ENCODE data around the gene PPP1R7.

Gene PPP1R7

DNA sequence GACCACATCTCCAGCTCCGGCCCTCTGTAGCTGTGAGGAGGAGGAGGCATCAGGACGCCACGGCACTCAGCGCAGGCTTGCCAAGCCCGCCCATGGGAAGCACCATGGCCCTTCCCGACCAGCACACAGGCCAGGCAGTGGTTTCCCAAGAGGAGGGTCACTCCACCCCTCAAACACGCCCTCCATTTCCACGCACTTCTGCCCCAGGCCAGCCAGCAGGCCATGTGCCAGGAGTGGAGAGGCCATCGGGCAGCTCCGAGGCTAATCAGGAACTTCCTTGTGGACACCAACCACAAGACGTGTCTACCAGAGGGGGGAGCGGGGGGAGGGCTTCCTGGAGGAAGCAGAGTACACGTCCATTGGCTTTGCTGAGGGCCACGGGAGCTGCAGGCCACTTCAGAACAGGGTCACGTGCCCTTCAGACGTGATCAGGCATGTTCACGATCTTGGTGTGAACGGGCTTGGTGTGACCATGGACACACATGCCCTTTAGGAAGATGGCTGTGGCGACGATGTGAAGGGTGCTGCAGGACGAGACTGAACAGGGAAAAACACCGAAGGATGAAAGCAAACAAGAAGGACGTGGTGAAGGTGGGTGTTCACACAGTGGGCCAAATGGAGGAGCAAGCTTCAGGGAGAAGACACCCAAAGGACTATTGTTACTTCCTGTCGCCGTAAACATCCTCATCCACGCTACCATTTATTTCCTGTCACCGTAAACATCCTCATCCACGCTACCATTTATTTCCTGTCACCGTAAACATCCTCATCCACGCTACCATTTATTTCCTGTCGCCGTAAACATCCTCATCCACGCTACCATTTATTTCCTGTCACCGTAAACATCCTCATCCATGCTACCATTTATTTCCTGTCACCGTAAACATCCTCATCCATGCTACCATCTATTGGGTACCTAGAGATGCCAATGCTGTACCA, 41.7 kb upstream of the PPP1R7 start:
- TF ChIP-seq, protein P1, sequence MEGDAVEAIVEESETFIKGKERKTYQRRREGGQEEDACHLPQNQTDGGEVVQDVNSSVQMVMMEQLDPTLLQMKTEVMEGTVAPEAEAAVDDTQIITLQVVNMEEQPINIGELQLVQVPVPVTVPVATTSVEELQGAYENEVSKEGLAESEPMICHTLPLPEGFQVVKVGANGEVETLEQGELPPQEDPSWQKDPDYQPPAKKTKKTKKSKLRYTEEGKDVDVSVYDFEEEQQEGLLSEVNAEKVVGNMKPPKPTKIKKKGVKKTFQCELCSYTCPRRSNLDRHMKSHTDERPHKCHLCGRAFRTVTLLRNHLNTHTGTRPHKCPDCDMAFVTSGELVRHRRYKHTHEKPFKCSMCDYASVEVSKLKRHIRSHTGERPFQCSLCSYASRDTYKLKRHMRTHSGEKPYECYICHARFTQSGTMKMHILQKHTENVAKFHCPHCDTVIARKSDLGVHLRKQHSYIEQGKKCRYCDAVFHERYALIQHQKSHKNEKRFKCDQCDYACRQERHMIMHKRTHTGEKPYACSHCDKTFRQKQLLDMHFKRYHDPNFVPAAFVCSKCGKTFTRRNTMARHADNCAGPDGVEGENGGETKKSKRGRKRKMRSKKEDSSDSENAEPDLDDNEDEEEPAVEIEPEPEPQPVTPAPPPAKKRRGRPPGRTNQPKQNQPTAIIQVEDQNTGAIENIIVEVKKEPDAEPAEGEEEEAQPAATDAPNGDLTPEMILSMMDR (IDR thresholded peaks at IDR 0.05; ENCODE audit: borderline replicate concordance, control extremely low read depth, extremely low read depth, insufficient read depth, missing control alignments), result no peak
- in situ Hi-C loops (cut with MboI; ENCODE audit: low sequenced_read_pairs, unreplicated experiment), result no loop called here
- DNase-seq (ENCODE audit: low spot score), result no peak

DNA sequence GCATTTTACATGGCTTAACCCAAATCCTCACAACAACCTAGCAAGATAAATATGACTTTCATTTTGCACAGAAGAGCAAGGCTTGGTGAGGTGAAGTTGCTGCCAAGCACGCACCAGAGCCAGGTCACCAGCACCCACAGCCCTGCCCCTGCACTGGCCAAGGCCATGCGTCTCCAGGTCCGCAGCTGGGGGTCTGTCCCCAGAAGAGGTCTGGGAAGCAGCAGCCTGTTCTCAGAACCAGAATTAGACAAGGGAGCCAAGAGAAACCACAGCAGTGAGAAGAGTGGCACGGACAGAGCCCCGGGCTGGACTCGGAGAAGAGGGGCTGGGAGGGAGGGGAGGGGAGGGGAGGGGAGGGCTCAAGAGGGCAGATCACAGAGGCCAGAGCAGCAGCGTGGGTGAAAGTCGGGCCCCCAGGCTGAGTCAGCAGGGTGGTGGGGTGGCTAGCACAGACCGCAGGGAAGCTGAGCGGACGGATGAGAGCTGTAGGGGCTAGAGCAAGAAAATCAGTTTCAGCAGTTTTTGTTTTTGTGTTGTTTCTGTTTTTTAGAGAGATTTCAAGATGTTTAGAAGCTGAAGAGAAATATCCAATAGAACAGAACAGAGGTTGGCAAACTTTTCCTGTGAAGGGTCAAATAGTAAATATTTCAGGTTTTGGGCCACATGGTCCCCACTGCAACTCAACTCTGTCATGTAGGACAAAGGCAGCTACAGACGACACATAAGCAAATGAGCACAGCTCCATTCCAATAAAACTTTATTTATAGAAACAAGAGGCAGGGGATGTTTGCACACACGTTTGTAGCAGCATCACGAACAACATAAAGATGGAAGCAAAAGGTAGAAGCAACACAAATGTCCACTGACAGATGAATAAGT, 40.8 kb upstream of the PPP1R7 start:
- in situ Hi-C loops (cut with MboI; ENCODE audit: low sequenced_read_pairs, unreplicated experiment), result no loop called here
- TF ChIP-seq, protein P1 (IDR thresholded peaks at IDR 0.05; ENCODE audit: borderline replicate concordance, control extremely low read depth, extremely low read depth, insufficient read depth, missing control alignments), result no peak
- DNase-seq (ENCODE audit: low spot score), result no peak

DNA sequence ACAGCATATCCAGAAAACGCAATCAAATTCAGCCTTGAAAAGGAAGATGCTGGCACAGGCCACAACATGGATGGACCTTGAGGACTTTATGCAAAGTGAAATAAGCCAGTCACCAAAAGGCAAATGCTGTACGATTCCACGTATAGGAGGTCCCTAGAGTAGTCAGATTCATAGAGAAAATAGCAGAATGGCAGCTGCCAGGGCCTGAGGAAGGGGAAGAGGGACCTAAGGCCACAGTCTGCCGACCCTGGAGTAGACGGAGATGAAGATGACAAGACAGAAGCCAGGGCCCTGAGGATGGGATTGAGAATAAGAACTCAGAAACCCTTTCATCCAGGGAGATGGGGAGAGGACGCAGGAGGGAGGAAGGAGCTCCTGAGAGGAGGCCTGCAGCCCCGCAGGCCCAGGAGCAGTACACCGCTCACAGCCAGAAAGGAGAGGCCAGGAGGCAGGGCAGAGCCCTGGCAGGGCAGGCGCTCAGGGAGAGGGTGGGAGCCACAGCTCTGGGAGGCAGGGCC, 40.1 kb upstream of the PPP1R7 start:
- DNase-seq (ENCODE audit: low spot score), result no peak
- TF ChIP-seq, protein P1 (IDR thresholded peaks at IDR 0.05; ENCODE audit: borderline replicate concordance, control extremely low read depth, extremely low read depth, insufficient read depth, missing control alignments), result no peak
- in situ Hi-C loops (cut with MboI; ENCODE audit: low sequenced_read_pairs, unreplicated experiment), result no loop called here

DNA sequence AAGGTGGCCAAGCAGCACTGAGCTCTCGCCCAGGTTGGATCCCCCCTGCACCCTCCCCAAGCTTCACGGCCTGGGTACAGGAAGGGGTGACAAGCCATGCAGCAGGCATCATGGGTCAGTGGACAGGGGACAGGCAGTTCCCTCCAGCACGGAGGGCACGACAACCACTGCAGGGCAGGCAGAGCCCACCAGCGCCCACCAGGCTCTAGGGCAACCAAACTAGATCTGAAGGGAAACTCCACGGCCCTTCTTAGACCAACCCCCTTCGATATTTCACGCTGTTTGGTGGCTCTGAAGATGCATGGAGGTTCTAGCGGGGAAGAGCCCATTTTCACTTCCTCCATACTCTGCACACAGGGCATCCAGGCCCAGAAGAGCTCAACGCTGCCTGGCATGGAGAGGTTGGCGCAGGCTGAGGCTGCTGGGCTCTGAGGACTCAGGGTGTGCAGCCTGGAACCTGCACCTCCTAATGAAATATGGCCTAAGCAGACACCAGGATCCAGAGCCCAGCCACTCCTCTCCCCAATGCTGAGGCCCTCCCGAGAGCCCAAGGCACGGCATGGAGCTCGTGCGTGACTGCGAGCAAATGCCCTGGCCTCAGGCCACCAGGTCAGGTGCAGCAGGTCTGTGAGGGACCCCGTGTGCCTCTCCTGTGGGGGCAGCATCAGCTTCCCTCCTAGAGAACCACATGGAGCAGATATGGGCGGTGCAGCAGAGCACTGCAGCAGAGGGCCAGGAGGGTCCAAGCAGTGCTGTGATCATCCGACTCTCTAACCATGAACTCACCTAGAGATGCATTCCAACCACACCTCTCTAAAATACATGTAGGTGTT, 39.4 kb upstream of the PPP1R7 start:
- peak; percentile 76 for DNase-seq (ENCODE audit: low spot score)
- in situ Hi-C loops (cut with MboI; ENCODE audit: low sequenced_read_pairs, unreplicated experiment), result no loop called here
- TF ChIP-seq, protein P1 (IDR thresholded peaks at IDR 0.05; ENCODE audit: borderline replicate concordance, control extremely low read depth, extremely low read depth, insufficient read depth, missing control alignments), result no peak

DNA sequence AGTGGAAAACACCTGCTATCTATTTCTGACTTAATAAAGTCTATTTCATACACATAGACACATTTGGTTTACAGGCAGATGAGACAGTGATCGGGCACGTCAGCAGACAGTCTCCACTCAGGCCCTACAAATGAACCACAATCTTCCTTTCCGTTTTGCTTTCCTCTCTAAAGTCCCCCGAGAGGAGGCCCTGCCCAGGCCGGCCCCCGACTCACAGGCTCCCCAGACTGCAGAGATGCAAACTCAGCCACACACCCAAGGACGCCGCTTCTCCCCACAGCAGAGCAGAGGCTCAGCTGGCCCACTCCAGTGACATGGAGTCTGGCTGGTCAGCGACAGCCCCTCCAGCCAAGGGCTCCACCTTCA, 38.8 kb upstream of the PPP1R7 start:
- peak; percentile 86 for DNase-seq (ENCODE audit: low spot score)
- TF ChIP-seq, protein P1 (IDR thresholded peaks at IDR 0.05; ENCODE audit: borderline replicate concordance, control extremely low read depth, extremely low read depth, insufficient read depth, missing control alignments), result no peak
- in situ Hi-C loops (cut with MboI; ENCODE audit: low sequenced_read_pairs, unreplicated experiment), result no loop called here

Data from GM13976 (cell line).